HepG2 (cell line): ENCODE data around the gene VAMP3. TPM values are rescaled to one million over a fixed set of nuclear protein-coding genes. Genes with fewer than 3 reads are reported as not detected.

Source experiments
- ATAC-seq: fragments of 200-7000 bp; cut with Tn5 transposase; 3 replicates; pipeline ENCODE4 v1.9.1; 2020; ENCODE audit warnings: mild to moderate bottlenecking, moderate library complexity
- BruUV-seq: library from RNA; stranded (reverse); fragments of 400-500 nt; replicated peaks from 2 replicates; lab custom pipeline; 2021; lab: Mats Ljungman, UMichigan
- CTCF ChIA-PET: fragments of 300-600 bp; formaldehyde crosslinking; extraction: SDS; loops from one replicate; lab custom pipeline; 2021; ENCODE audit warnings: low total read pairs, inconsistent platforms, low intra/inter-chr PET ratio; lab: Yijun Ruan, JAX
- POLR2A ChIA-PET: fragments of 350-600 bp; sonication (Branson Sonifier 250); formaldehyde crosslinking; loops from one replicate; lab custom pipeline; 2020; ENCODE audit warnings: antibody characterized with exemption, inconsistent platforms; lab: Yijun Ruan, JAX
- DNase-seq: peaks from one replicate; pipeline ENCODE4 v3.0.0-alpha.2; 2015; ENCODE audit warnings: low spot score
- FAIRE-seq: peaks from 3 replicates; lab custom pipeline; 2011; peaks lifted over from hg19 to GRCh38; lab: Jason Lieb, UNC
- H2AFZ ChIP-seq: one replicate; pipeline ENCODE4 v1.6.1; 2011; ENCODE audit warnings: low read length, inconsistent platforms
- H3K27ac ChIP-seq: fragments of 300-600 bp; 3 replicates; pipeline ENCODE4 v1.8.0; 2011; ENCODE audit warnings: mixed run types, mild to moderate bottlenecking, mixed read lengths, low read length, inconsistent platforms; ENCODE audit not compliant: insufficient read depth; ENCODE audit errors: extremely low read length
- H3K27me3 ChIP-seq, 2 experiments: fragments of 200-600 bp in 1 of 2; 2 replicates in 1 of 2; 3 replicates in 1 of 2; pipeline versions ENCODE4 v1.6.0 to v1.8.0; 2011; ENCODE audit warnings: low read length in 2 of 2, mild to moderate bottlenecking in 2 of 2, moderate library complexity in 2 of 2, inconsistent platforms in 1 of 2; ENCODE audit not compliant: insufficient read depth in 2 of 2, control insufficient read depth in 1 of 2
- H3K36me3 ChIP-seq, 2 experiments: fragments of 200-600 bp in 1 of 2; replicated peaks in 1 of 2; 2 replicates in 1 of 2; 3 replicates in 1 of 2; pipeline versions ENCODE4 v1.5.1 to v1.8.0; 2011; ENCODE audit warnings: low read length in 2 of 2, inconsistent platforms in 1 of 2; ENCODE audit not compliant: insufficient read depth in 2 of 2, control insufficient read depth in 1 of 2
- H3K4me1 ChIP-seq: 2 replicates; pipeline ENCODE4 v1.5.1; 2012; ENCODE audit warnings: low read length, inconsistent platforms; ENCODE audit not compliant: insufficient read depth
- H3K4me2 ChIP-seq: 2 replicates; pipeline ENCODE4 v1.6.0; 2011; ENCODE audit warnings: low read depth, low read length, inconsistent platforms
- H3K4me3 ChIP-seq, 3 experiments: fragments of 200-600 bp in 1 of 3; sonication (generic), shearing (Covaris generic) in 1 of 3; replicated peaks in 1 of 3; 2 replicates each; pipeline ENCODE4 v1.5.1; 2011 to 2016; ENCODE audit warnings: low read length in 3 of 3, inconsistent platforms in 2 of 3, low read depth in 2 of 3, mild to moderate bottlenecking in 2 of 3, control low read depth in 1 of 3, mixed read lengths in 1 of 3; ENCODE audit not compliant: insufficient read depth in 1 of 3
- H3K79me2 ChIP-seq: one replicate; pipeline ENCODE4 v1.6.1; 2011; ENCODE audit warnings: low read length, inconsistent platforms; ENCODE audit not compliant: insufficient read depth
- H3K9ac ChIP-seq: 2 replicates; pipeline ENCODE4 v1.6.0; 2011; ENCODE audit warnings: mild to moderate bottlenecking, low read depth, low read length, inconsistent platforms; ENCODE audit not compliant: insufficient read depth
- H3K9me3 ChIP-seq: 2 replicates; pipeline ENCODE4 v1.5.1; 2012; ENCODE audit warnings: mild to moderate bottlenecking, low read length
- H4K20me1 ChIP-seq: 2 replicates; pipeline ENCODE4 v1.6.0; 2011; ENCODE audit warnings: inconsistent platforms, mild to moderate bottlenecking, low read length, moderate library complexity; ENCODE audit not compliant: insufficient read depth
- CHD2 ChIP-seq: IDR thresholded peaks from 2 replicates; pipeline ENCODE4 v1.6.1; 2011; ENCODE audit warnings: low read depth, low read length, improper control_type of control experiment
- ELF1 ChIP-seq: sonication (generic); formaldehyde crosslinking; IDR thresholded peaks from 2 replicates; pipeline ENCODE4 v1.4.0; 2020; ENCODE audit warnings: missing genetic modification reagents
- FOXO1 ChIP-seq: sonication (generic); formaldehyde crosslinking; IDR thresholded peaks from 2 replicates; pipeline ENCODE4 v1.4.0; 2020; ENCODE audit warnings: missing genetic modification reagents
- HDAC1 ChIP-seq: sonication (generic); formaldehyde crosslinking; IDR thresholded peaks from 2 replicates; pipeline ENCODE4 v1.5.1; 2020; ENCODE audit warnings: mild to moderate bottlenecking, missing genetic modification reagents
- HNF1B ChIP-seq: sonication (generic); formaldehyde crosslinking; IDR thresholded peaks from 2 replicates; pipeline ENCODE4 v1.5.1; 2020; ENCODE audit warnings: mild to moderate bottlenecking, moderate library complexity, missing genetic modification reagents
- KLF13 ChIP-seq: sonication (generic); formaldehyde crosslinking; IDR thresholded peaks from 2 replicates; pipeline ENCODE4 v1.4.0; 2020; ENCODE audit warnings: mild to moderate bottlenecking, missing genetic modification reagents
- MAF1 ChIP-seq: sonication (generic); formaldehyde crosslinking; IDR thresholded peaks from 2 replicates; pipeline ENCODE4 v1.5.0; 2020; ENCODE audit warnings: missing genetic modification reagents, borderline replicate concordance
- MIXL1 ChIP-seq: IDR thresholded peaks from 2 replicates; pipeline ENCODE4 v1.6.1; 2016
- MTA3 ChIP-seq: sonication (generic); formaldehyde crosslinking; IDR thresholded peaks from 2 replicates; pipeline ENCODE4 v1.4.0; 2020; ENCODE audit warnings: missing genetic modification reagents
- RFX1 ChIP-seq: fragments of 450-650 bp; IDR thresholded peaks from 2 replicates; pipeline ENCODE4 v1.6.1; 2017
- SAP130 ChIP-seq: IDR thresholded peaks from 2 replicates; pipeline ENCODE4 v1.6.1; 2016; ENCODE audit warnings: low read depth
- THAP9 ChIP-seq: sonication (generic); formaldehyde crosslinking; IDR thresholded peaks from 2 replicates; pipeline ENCODE4; 2020; ENCODE audit warnings: missing genetic modification reagents, mild to moderate bottlenecking, borderline replicate concordance
- ZFYVE20 ChIP-seq: sonication (generic); formaldehyde crosslinking; IDR thresholded peaks from 2 replicates; pipeline ENCODE4 v1.8.0; 2023; ENCODE audit warnings: low read depth, mild to moderate bottlenecking, moderate library complexity, missing genetic modification reagents, borderline replicate concordance
- ZNF441 ChIP-seq: sonication (generic); formaldehyde crosslinking; IDR thresholded peaks from 2 replicates; pipeline ENCODE4 v1.7.0; 2021; ENCODE audit warnings: missing genetic modification reagents, borderline replicate concordance
- WGBS: methylation state at CpG from one replicate; pipeline ENCODE4 v1.1.6; 2017; ENCODE audit warnings: low lambda C conversion rate; 5-methylcytosine and 5-hydroxymethylcytosine counted together
- in situ Hi-C: cut with HindIII; loops from 2 replicates; pipeline ENCODE4 v1.10.0; 2017; ENCODE audit warnings: low pct_unique_long_range_greater_than_20kb; ENCODE audit not compliant: extremely low pct_ligation_motif_present
- intact Hi-C: fragments of 100-400 bp; cut with micrococcal nuclease; formaldehyde crosslinking; loops from one replicate; pipeline ENCODE4 v1.10.0; 2022; ENCODE audit not compliant: unreplicated experiment
- polyA plus RNA-seq, 8 experiments: library from polyadenylated mRNA; depleted of rRNA in 3 of 8; stranded (reverse) in 7 of 8; unstranded in 1 of 8; fragments of >200 nt; fragmentation: Illumina TruSeq in 4 of 8; extraction: Trizol in 4 of 8; gene quantifications; 2 replicates each; pipeline versions ENCODE4 v1.2.1 to v1.2.3, GENCODE V29; 2011 to 2016; ENCODE audit warnings: low read depth in 4 of 8, missing spikeins in 1 of 8, mixed read lengths in 1 of 8; ENCODE audit not compliant: insufficient read depth in 1 of 8
- total RNA-seq, 5 experiments: library from RNA; depleted of rRNA; stranded (reverse); fragments of >200 nt; fragmentation: Illumina TruSeq; extraction: Trizol; gene quantifications; 2 replicates each; pipeline ENCODE4 v1.2.3, GENCODE V29; 2016; ENCODE audit warnings: low read depth in 1 of 5
- TF ChIP-seq, protein P1 (sequence below): sonication (generic); formaldehyde crosslinking; IDR thresholded peaks from 2 replicates; pipeline ENCODE4 v1.5.0; 2020; ENCODE audit warnings: mild to moderate bottlenecking, missing genetic modification reagents

The VAMP3 gene
- total and polyA plus RNA-seq, 2 of the 13 experiments (the other 11 are each of a cell fraction or from before 2014, with no cell fraction given), result 75.3 to 88.7 TPM

GRCh38 chr1:7743346-7743745 is 27.8 kb upstream of the VAMP3 start (continued):
- no peak for TF ChIP-seq FOXO1 (CRISPR knock-in tag)

DNA sequence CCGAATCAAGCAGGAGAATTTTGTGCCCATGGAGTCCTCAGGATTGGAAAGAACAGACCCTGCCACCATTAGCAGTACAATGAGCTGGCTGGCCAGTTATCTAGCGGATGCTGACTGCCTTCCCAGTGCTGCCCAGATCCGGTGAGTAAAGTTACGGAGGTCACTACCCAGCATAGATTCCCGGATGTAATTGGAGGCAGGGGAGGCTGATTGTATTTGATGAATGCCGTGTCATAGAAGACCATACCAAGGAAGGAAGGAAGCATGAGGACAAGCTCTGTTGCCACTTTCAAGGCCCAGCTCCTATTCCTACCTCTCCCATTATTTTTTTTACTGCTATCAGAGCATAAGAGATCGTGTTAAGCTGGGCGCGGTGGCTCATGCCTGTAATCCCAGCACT is 26.2 kb upstream of the VAMP3 start:
- no peak overlapping the region for H3K4me2 ChIP-seq
- H3K27ac ChIP-seq, result no peak overlapping the region
- no peak overlapping the region for H2AFZ ChIP-seq
- no peaks in the 10 kb centered on the region for H4K20me1 ChIP-seq
- ATAC-seq (no peak), DNase-seq (no peak), FAIRE-seq (no peak)
- CTCF ChIA-PET, result no interaction called here
- POLR2A ChIA-PET, result no interaction called here
- no peaks in the 10 kb centered on the region for H3K27me3 ChIP-seq
- 98% methylated on average over 9 of the region's 9 CpGs for WGBS
- no peak overlapping the region for H3K9ac ChIP-seq
- no peaks in the 10 kb centered on the region for H3K9me3 ChIP-seq
- BruUV-seq, result no TSS peak
- in situ Hi-C loops (no loop called here), intact Hi-C loops (no loop called here)
- H3K79me2 ChIP-seq, result no peaks in the 10 kb centered on the region
- H3K4me3 ChIP-seq, result no peak overlapping the region
- H3K4me1 ChIP-seq, result no peaks in the 10 kb centered on the region
- H3K36me3 ChIP-seq, result peaks cover 4 to 25% of the 10 kb centered on the region in 2 experiments; a peak in 4 of 5 replicates
- TF ChIP-seq ELF1 (no peak), ZFYVE20 (CRISPR knock-in tag) (no peak), CHD2 (no peak), MTA3 (CRISPR knock-in tag) (no peak), HNF1B (CRISPR knock-in tag) (no peak), KLF13 (no peak), HDAC1 (CRISPR knock-in tag) (no peak), ZNF441 (no peak), RFX1 (no peak), MAF1 (no peak), MIXL1 (CRISPR knock-in tag) (no peak), THAP9 (CRISPR knock-in tag) (no peak), SAP130 (CRISPR knock-in tag) (no peak)
- TF ChIP-seq, protein P1, sequence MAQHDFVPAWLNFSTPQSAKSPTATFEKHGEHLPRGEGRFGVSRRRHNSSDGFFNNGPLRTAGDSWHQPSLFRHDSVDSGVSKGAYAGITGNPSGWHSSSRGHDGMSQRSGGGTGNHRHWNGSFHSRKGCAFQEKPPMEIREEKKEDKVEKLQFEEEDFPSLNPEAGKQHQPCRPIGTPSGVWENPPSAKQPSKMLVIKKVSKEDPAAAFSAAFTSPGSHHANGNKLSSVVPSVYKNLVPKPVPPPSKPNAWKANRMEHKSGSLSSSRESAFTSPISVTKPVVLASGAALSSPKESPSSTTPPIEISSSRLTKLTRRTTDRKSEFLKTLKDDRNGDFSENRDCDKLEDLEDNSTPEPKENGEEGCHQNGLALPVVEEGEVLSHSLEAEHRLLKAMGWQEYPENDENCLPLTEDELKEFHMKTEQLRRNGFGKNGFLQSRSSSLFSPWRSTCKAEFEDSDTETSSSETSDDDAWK (CRISPR knock-in tag), result no peak
